ENCODE measurements around the gene ZCWPW2. TPM values are rescaled to one million over a fixed set of nuclear protein-coding genes. Genes with fewer than 3 reads are reported as not detected.

ZCWPW2 gene
- total RNA-seq, 1 experiment from 2014 or later, result 0.77 TPM

- peak; percentile 75 for DNase-seq (ENCODE audit: unreplicated experiment)
- intact Hi-C loops (cut with micrococcal nuclease), result no loop called here
- H3K9me3 Mint-ChIP-seq (ENCODE audit: unreplicated experiment), result no peaks in the 10 kb centered on the region
- H3K36me3 Mint-ChIP-seq (ENCODE audit: insufficient read depth, unreplicated experiment), result peaks cover 22% of the 10 kb centered on the region
- H3K27me3 Mint-ChIP-seq (ENCODE audit: insufficient read depth, unreplicated experiment), result no peaks in the 10 kb centered on the region
- BruUV-seq (replicated peaks), result no TSS peak
- H3K4me1 Mint-ChIP-seq (ENCODE audit: insufficient read depth, unreplicated experiment), result peaks cover 10% of the 10 kb centered on the region
- no peak overlapping the region for H3K27ac Mint-ChIP-seq (ENCODE audit: low read depth, unreplicated experiment)
- CTCF ChIA-PET, result interaction anchor here (0.7 to 1.8 kb wide), 7 partner anchors 8 to 605 kb away, joined by 3 to 12 read pairs (median 5); no protein-coding TSS in a partner anchor
- POLR2A ChIA-PET, result interaction anchor here (0.6 to 0.7 kb wide), 2 partner anchors 727 to 833 kb away, joined by 3 read pairs; partner anchors contain the start of gene SLC4A7
- H3K4me3 Mint-ChIP-seq (ENCODE audit: unreplicated experiment), result no peak overlapping the region
- TF ChIP-seq CTCF (IDR thresholded peaks at IDR 0.05; ENCODE audit: unreplicated experiment), result peak; percentile 34
Observed at GRCh38 chr3:28317438-28318022, 31.0 kb upstream of the ZCWPW2 start.

DNA sequence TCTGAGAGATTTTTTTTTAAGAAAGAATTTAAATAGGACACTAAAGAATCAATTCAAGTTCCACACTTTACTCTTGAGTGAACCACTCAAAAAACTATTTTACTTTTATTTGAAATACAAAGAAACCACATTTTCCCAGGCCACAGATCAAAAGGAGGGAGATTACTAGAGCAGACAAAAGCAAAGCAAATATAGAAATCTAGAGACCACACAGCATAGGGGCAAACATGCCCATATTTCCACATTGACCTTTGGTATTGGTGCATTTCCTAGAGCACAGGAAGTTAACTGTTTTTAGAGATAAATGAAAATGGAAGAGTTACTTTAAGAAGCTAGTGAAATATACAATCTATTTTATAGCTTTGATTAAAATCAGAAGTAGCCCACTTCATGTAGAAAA is 27.5 kb upstream of the ZCWPW2 start:
- Mint-ChIP-seq H3K9me3 (ENCODE audit: unreplicated experiment) (no peaks in the 10 kb centered on the region), H3K27me3 (ENCODE audit: insufficient read depth, unreplicated experiment) (no peaks in the 10 kb centered on the region), H3K4me1 (ENCODE audit: insufficient read depth, unreplicated experiment) (peaks cover 10% of the 10 kb centered on the region), H3K4me3 (ENCODE audit: unreplicated experiment) (no peak overlapping the region), H3K27ac (ENCODE audit: low read depth, unreplicated experiment) (no peak overlapping the region), H3K36me3 (ENCODE audit: insufficient read depth, unreplicated experiment) (peaks cover 56% of the 10 kb centered on the region)
- intact Hi-C loops (cut with micrococcal nuclease), result no loop called here
- DNase-seq (ENCODE audit: unreplicated experiment), result no peak
- ChIA-PET POLR2A (interaction anchor here (0.7 to 1.9 kb wide), 7 partner anchors 9 to 609 kb away, joined by 3 to 5 read pairs (median 3); partner anchors contain the start of genes AZI2 and ZCWPW2), CTCF (interaction anchor here (0.6 to 3.1 kb wide), 5 partner anchors 11 to 609 kb away, joined by 3 to 27 read pairs (median 5); no protein-coding TSS in a partner anchor)
- BruUV-seq (replicated peaks), result no TSS peak
- no peak for TF ChIP-seq CTCF (IDR thresholded peaks at IDR 0.05; ENCODE audit: unreplicated experiment)

DNA sequence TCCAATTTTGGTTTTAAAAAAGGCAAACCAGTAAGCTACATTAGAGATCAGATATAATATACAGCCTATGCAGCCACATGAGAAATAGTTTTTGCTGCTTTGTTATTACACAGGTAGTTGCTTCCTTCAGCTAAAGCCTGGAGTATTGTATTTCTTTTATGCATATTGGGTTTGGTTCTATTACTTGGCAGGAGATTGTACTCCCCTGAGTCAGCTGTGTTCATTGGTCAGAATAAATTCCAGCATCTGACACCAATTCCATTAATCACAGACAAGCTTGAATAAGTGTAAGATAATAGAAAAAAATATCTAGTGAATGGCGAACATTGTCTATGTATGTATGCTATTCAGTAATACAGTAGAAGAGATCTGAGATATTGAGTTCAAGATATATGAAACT is 26.1 kb upstream of the ZCWPW2 start:
- intact Hi-C loops (cut with micrococcal nuclease), result no loop called here
- H3K36me3 Mint-ChIP-seq (ENCODE audit: insufficient read depth, unreplicated experiment), result peaks cover 66% of the 10 kb centered on the region
- TF ChIP-seq CTCF (IDR thresholded peaks at IDR 0.05; ENCODE audit: unreplicated experiment), result no peak
- no peak overlapping the region for H3K27ac Mint-ChIP-seq (ENCODE audit: low read depth, unreplicated experiment)
- ChIA-PET POLR2A (interaction anchor here (0.6 to 1.9 kb wide), 4 partner anchors 19 to 601 kb away, joined by 3 to 5 read pairs (median 3); partner anchors contain the start of genes AZI2, EOMES and ZCWPW2), CTCF (interaction anchor here (1.6 to 3.1 kb wide), 3 partner anchors 10 to 610 kb away, joined by 5 to 27 read pairs (median 6); no protein-coding TSS in a partner anchor)
- H3K27me3 Mint-ChIP-seq (ENCODE audit: insufficient read depth, unreplicated experiment), result no peaks in the 10 kb centered on the region
- peaks cover 10% of the 10 kb centered on the region for H3K4me1 Mint-ChIP-seq (ENCODE audit: insufficient read depth, unreplicated experiment)
- no peak for DNase-seq (ENCODE audit: unreplicated experiment)
- H3K4me3 Mint-ChIP-seq (ENCODE audit: unreplicated experiment), result no peak overlapping the region
- BruUV-seq (replicated peaks), result no TSS peak
- no peaks in the 10 kb centered on the region for H3K9me3 Mint-ChIP-seq (ENCODE audit: unreplicated experiment)

- POLR2A ChIA-PET, result interaction anchor here (0.8 to 4.2 kb wide), 3 partner anchors 9 to 614 kb away, joined by 3 to 16 read pairs (median 3); no protein-coding TSS in a partner anchor
Observed at GRCh38 chr3:28326458-28326926, 22.0 kb upstream of the ZCWPW2 start.

More at GRCh38 chr3:28326458-28326926, 22.0 kb upstream of the ZCWPW2 start:
- peaks cover 79% of the 10 kb centered on the region for H3K36me3 Mint-ChIP-seq (ENCODE audit: insufficient read depth, unreplicated experiment)
- no peak overlapping the region for H3K4me3 Mint-ChIP-seq (ENCODE audit: unreplicated experiment)
- H3K27me3 Mint-ChIP-seq (ENCODE audit: insufficient read depth, unreplicated experiment), result no peaks in the 10 kb centered on the region
- H3K4me1 Mint-ChIP-seq (ENCODE audit: insufficient read depth, unreplicated experiment), result no peaks in the 10 kb centered on the region
- intact Hi-C loops (cut with micrococcal nuclease), result no loop called here
- CTCF ChIA-PET, result interaction anchor here (0.6 to 5.8 kb wide), 10 partner anchors 9 to 1100 kb away, joined by 3 to 52 read pairs (median 4); partner anchors contain the start of gene EOMES
- TF ChIP-seq CTCF (IDR thresholded peaks at IDR 0.05; ENCODE audit: unreplicated experiment), result no peak
- no peaks in the 10 kb centered on the region for H3K9me3 Mint-ChIP-seq (ENCODE audit: unreplicated experiment)
- no peak for DNase-seq (ENCODE audit: unreplicated experiment)
- no peak overlapping the region for H3K27ac Mint-ChIP-seq (ENCODE audit: low read depth, unreplicated experiment)
- no TSS peak for BruUV-seq (replicated peaks)
